HFFc6 (cell line): Measurements from ENCODE around the gene ZNF280D. TPM values are rescaled to one million over a fixed set of nuclear protein-coding genes. Genes with fewer than 3 reads are reported as not detected.

ENCODE experiments used
- DNase-seq: peaks from one replicate; pipeline ENCODE4 v3.0.0-alpha.2; 2018
- H3K27ac Mint-ChIP-seq: 2 replicates; pipeline ENCODE4 v1.8.0; 2020; ENCODE audit warnings: mild to moderate bottlenecking, mixed read lengths
- H3K27me3 Mint-ChIP-seq: 2 replicates; pipeline ENCODE4 v1.8.0; 2021; ENCODE audit warnings: mild to moderate bottlenecking, moderate library complexity, mixed read lengths; ENCODE audit not compliant: insufficient read depth
- H3K36me3 Mint-ChIP-seq: 2 replicates; pipeline ENCODE4 v1.8.0; 2021; ENCODE audit warnings: low read depth, mixed read lengths
- H3K4me1 Mint-ChIP-seq: 2 replicates; pipeline ENCODE4 v1.8.0; 2020; ENCODE audit warnings: low read depth, mixed read lengths
- H3K4me3 Mint-ChIP-seq: 2 replicates; pipeline ENCODE4 v1.8.0; 2020; ENCODE audit warnings: mild to moderate bottlenecking, moderate library complexity, mixed read lengths
- H3K9me3 Mint-ChIP-seq: 2 replicates; pipeline ENCODE4 v1.8.0; 2020; ENCODE audit warnings: mild to moderate bottlenecking, mixed read lengths
- total RNA-seq, 6 experiments: library from RNA; stranded (reverse); fragmentation: NEBNext Ultra II Directional; extraction: Animal tissue kit (Norgen Biotek cat#: 25700); gene quantifications; 2 replicates in 1 of 6; 3 replicates in 5 of 6; pipeline ENCODE4 v1.2.3, GENCODE V29; 2021
- TF ChIP-seq, protein P1 (sequence below): fragments of 200-600 bp; sonication (generic); IDR thresholded peaks from 2 replicates; pipeline ENCODE4 v1.5.0; 2021; ENCODE audit warnings: antibody characterized with exemption, mild to moderate bottlenecking

ZNF280D gene
- total RNA-seq, 6 experiments from 2014 or later = 21.8 to 29.6 (median 25.5) TPM

DNA sequence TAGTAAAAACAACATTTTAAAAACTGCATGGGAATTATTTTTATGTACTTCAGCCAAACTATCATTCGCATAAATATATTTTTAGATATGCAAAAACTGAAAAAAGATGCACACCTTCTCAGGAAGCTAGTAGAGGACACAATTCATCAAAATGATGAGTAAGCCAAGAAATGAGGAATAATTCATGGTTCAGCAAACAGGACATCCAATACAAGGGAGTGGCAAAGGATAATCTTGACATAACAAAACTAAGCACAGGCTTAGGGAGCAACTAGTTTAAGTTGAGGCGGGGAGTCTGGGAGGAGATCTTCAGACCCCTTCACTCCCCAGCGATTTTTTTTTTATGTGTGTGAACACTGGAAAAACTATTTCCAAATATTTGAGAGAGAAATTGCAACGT is 93.7 kb downstream of the ZNF280D start:
- no peak overlapping the region for H3K27ac Mint-ChIP-seq
- no peaks in the 10 kb centered on the region for H3K27me3 Mint-ChIP-seq
- no peaks in the 10 kb centered on the region; the same call in 1 of the 2 replicates for H3K36me3 Mint-ChIP-seq
- DNase-seq = no peak
- H3K4me3 Mint-ChIP-seq = no peak overlapping the region
- no peaks in the 10 kb centered on the region for H3K9me3 Mint-ChIP-seq
- H3K4me1 Mint-ChIP-seq = peaks cover 8% of the 10 kb centered on the region
- TF ChIP-seq, protein P1, sequence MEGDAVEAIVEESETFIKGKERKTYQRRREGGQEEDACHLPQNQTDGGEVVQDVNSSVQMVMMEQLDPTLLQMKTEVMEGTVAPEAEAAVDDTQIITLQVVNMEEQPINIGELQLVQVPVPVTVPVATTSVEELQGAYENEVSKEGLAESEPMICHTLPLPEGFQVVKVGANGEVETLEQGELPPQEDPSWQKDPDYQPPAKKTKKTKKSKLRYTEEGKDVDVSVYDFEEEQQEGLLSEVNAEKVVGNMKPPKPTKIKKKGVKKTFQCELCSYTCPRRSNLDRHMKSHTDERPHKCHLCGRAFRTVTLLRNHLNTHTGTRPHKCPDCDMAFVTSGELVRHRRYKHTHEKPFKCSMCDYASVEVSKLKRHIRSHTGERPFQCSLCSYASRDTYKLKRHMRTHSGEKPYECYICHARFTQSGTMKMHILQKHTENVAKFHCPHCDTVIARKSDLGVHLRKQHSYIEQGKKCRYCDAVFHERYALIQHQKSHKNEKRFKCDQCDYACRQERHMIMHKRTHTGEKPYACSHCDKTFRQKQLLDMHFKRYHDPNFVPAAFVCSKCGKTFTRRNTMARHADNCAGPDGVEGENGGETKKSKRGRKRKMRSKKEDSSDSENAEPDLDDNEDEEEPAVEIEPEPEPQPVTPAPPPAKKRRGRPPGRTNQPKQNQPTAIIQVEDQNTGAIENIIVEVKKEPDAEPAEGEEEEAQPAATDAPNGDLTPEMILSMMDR = no peak

DNA sequence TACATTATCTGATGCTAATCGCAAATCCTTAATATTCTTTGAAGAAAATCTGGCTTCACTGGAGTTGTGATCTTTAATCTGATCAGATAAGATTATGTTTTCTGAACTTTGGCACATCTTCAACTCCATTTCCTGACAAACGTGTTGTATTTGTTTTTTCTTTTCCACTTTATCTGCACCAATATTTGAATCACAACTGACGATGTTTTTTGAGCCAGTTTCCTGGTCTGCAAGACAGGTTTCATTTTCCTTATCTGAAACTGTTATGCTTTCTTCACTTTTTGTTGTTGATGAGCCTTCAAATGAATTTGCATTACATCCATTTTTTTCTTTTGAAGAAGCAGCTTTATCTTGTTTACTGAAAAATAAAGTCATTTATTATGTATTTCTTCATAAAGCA is 101.5 kb downstream of the ZNF280D start:
- TF ChIP-seq, protein P1 = no peak
- Mint-ChIP-seq H3K9me3 (no peaks in the 10 kb centered on the region), H3K27ac (no peak overlapping the region), H3K36me3 (peaks cover 10% of the 10 kb centered on the region), H3K27me3 (no peaks in the 10 kb centered on the region), H3K4me3 (no peak overlapping the region), H3K4me1 (peaks cover 18% of the 10 kb centered on the region)
- DNase-seq = no peak

DNA sequence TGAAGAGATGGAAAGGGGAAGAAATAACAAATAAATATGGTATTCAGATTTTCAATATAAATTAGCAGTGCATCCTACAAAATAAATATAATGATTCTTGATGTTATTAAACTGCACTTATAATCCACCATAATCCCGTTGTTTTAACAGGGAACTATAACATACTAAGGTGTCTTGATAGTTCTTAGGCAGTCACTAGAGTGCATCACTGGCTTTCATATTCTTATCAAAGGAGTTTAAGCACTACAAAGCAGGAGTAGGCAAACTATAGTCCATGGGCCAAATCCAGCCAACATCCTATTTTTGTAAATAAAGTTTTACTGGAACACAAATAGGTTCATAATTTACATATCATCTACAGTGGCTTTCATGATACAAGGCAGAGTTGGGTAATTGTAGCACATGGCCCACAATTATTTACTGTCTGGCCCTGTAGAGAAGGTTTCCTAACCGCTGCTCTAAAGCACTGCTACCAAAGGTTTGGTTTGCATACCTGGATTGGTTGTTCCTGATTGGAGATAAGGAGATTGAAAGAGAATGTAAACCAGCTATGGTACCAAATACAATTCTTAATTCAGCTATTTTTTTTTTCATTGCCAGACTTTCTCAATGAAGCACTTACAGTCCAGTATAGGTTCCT is 104.3 kb downstream of the ZNF280D start:
- no peaks in the 10 kb centered on the region for H3K27me3 Mint-ChIP-seq
- TF ChIP-seq, protein P1 = no peak
- no peaks in the 10 kb centered on the region for H3K9me3 Mint-ChIP-seq
- no peak overlapping the region for H3K27ac Mint-ChIP-seq
- no peak overlapping the region for H3K4me3 Mint-ChIP-seq
- peaks cover 10% of the 10 kb centered on the region for H3K36me3 Mint-ChIP-seq
- DNase-seq = no peak
- peaks cover 18% of the 10 kb centered on the region for H3K4me1 Mint-ChIP-seq

DNA sequence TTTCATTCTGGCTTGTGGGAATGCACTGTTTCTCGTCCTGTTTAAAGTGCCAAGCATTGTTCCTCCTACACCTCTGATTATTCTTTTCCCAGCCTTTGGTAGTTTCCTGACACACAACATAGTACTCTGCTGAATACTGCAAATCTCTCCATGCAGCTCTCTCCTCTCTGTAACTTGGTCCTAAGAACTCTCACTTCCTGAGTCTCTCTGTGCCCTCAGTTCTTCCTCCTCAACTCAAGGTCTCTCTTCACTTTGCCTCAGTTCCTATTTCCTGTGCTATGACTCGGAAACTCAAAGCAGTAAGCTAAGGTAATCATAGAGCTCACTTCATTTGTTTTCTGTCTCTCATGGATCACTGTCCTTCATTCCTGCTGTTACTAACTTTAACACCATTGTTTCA is 113.4 kb downstream of the ZNF280D start:
- Mint-ChIP-seq H3K27me3 (0 out of 2 replicates have a peak, but pooled peaks cover 3% of the 10 kb centered on the region), H3K4me1 (no peaks in the 10 kb centered on the region), H3K27ac (no peak overlapping the region), H3K36me3 (no peaks in the 10 kb centered on the region), H3K4me3 (no peak overlapping the region), H3K9me3 (no peaks in the 10 kb centered on the region)
- TF ChIP-seq, protein P1 = no peak
- no peak for DNase-seq

DNA sequence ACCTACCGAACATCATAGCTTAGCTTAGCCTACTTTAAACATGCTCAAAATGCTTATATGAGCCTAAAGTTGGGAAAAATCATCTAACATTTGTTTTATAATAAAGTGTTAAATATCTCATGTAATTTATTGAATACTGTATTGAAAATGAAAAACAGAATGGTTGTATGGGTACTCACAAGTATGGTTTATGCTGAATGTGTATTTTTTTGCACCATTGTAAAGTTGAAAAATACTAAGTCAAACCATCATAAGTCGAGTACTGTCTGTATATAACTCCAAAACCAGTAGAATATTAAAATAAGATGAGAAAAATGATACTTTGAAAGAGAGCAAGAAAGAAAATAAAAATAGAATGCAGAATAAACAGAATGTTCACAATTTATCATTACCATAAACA is 115.7 kb downstream of the ZNF280D start:
- Mint-ChIP-seq H3K4me3 (no peak overlapping the region), H3K4me1 (no peaks in the 10 kb centered on the region), H3K36me3 (no peaks in the 10 kb centered on the region), H3K27me3 (peaks cover 5% of the 10 kb centered on the region; the same call in 1 of the 2 replicates), H3K9me3 (no peaks in the 10 kb centered on the region), H3K27ac (no peak overlapping the region)
- no peak for DNase-seq
- TF ChIP-seq, protein P1 = no peak
